GM21576 (cell line): ENCODE results near the gene KLHL34.

Source experiments
- ATAC-seq: cut with Tn5 transposase; IDR thresholded peaks from one replicate; pipeline ENCODE4 v1.9.1; 2021; ENCODE audit warnings: mild to moderate bottlenecking, moderate library complexity; ENCODE audit not compliant: unreplicated experiment

Gene KLHL34

GRCh38 chrX:21658152-21658737, at the start of gene KLHL34:
KLHL34 (minus strand) TSS chrX:21658330; CDS start chrX:21657788, 542 bp downstream.
- ATAC-seq = no peak

DNA sequence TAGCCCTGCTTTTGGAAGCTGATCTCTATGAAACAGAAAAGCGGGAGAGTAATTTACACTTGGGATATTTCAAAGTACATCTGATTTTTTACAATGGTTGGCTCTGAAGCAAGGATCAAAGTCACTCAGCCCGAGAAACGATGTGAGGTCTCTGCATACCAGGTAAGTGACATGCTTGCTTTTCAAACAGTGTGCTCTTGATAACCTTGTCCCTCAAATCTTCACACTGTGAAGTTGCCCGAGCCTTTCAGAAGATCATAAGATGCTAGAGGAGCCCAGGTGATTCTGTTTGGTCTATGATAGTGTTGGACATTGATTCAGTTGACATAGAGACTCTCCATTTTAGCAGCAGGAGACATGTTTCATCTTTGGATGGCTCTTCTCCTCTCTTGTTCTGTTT, 47.1 kb upstream of the KLHL34 start:
- ATAC-seq = no peak

DNA sequence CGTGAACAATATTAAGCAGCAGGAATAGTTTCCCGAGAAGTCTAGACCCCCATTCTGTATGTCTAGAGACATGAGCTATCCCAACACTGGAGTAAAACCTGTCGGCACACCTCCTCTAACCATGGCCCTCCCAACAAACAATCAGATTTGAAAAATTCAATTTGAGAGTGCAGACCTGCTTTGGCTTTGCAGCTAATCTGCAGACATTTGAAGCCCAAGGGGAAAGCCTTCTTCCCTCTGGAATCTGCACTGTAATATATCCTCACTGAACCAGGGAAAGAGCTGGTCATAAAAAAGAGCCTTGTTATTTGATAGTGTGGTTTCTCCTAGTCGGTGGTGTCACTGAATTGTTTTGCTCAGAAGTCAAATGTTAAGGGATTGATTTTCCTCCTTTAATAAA, 44.6 kb upstream of the KLHL34 start:
- no peak for ATAC-seq

DNA sequence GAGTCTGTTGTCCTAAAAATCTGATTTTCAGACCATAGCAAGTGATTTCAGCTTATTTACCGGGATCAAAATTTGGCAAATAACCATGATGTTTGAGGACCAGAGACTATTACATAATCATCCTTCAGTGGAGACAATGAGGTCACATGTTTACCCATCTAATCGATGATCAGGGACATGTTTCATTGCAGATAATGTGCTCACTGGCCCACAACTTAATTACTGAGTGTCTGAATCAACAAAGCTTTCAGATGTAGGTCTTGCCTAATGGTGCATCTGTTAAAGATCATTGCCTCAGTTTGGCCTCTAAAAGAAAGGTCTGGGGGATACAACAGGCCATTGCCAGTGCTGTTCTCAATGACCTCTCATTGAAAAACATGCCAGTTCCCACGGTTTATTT, 42.8 kb upstream of the KLHL34 start:
- ATAC-seq = no peak

DNA sequence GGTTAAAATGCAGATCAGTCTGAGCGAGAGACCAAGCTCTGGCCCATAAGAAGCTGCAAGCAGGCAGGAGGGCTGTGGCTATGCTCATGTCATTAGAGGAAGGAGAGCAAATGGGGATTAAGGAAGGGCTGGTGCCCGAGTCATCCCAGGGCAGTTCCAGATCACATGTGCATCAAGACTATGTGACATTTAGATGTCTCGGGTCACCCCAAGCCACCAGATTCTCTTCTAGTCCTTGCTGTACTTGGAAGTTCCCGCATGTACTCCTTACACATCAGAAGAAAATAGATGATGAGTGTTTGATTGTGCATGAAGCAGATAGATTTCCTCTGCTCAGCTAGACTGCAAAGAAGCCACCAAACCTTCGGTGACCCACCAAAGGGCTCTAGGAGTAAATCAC, 42.1 kb upstream of the KLHL34 start:
- ATAC-seq = no peak

DNA sequence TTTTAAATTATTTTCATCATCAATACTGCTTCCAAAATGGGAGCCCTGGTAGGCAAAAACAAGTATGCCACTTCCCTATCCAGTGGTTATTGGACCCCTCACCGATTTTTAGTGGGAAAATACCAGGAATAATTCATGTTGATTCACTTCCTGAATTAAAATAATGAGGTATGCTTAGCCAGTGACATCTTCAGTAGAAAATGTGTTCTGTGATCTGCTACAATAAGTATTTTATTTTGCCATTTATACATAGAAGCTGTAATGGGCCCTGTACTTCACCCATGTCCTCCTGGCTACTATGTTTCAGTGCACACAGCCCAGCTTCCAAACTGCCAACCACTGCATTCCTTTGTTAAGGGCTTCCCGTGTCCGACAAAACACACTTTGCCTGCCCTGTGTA, 41.0 kb upstream of the KLHL34 start:
- ATAC-seq = no peak

GRCh38 chrX:21698272-21698671, 40.1 kb upstream of the KLHL34 start:
- no peak for ATAC-seq

- ATAC-seq = no peak
Observed at GRCh38 chrX:21691512-21692018, 33.4 kb upstream of the KLHL34 start.

DNA sequence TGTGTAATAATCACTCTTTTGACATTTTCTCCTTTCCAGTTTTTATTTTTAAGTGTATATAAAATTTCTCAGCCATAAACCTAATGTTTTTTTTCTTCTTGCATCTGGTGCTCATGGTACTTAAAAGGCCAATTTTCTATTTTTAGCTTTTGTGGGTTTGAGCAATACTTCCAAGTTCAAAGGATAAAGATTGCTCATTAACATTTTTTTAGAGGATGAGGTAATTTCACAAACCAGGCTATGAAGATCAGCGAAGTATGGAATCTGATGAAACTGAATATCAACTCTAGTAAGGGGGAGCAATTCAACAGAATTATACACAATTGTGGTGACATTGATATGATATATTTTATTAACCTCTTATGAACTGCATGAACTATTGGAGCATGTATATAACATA, 25.8 kb upstream of the KLHL34 start:
- no peak for ATAC-seq

GRCh38 chrX:21678048-21678612, 20.0 kb upstream of the KLHL34 start:
- ATAC-seq = no peak

DNA sequence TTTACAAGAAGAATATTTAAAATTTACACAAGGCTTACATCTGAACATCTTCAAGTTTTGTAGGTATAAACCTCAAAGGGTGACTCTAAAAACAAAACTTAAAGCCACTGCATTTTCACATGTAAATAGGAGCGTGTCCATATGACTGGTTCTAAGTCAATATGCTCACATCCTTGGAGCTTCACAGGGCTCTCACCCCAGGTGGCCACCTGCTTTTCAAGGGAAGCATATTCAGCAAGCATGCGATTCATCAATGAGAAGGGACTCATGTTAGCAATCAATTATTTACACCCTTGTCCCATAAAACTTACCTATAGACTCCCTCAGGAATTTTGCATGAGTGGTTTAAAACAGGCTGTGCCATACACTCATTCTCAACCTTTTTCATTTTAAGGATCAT, 17.8 kb upstream of the KLHL34 start:
- ATAC-seq = no peak

- no peak for ATAC-seq
Observed at GRCh38 chrX:21674430-21675186, 16.5 kb upstream of the KLHL34 start.

GRCh38 chrX:21666679-21667078, 8.5 kb upstream of the KLHL34 start:
- no peak for ATAC-seq

DNA sequence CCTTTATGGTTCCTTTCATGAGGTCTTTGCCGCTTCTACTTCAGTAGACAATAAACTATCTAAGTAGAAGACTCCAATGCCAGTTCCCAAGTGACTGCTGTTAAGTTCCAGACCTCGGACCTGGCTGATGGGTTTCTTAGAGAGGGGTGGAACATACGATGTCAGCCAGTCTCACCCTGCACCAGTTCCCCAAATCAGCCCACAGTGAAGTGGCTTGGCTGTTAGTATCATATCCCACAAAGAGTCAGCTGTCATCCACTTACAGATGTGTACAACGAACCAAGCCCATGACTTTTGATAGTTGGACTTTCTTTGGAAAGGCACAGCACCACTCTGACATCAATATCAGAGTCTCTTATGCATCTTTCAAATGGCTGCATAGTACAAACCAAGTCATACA, 8.1 kb upstream of the KLHL34 start:
- ATAC-seq = no peak

DNA sequence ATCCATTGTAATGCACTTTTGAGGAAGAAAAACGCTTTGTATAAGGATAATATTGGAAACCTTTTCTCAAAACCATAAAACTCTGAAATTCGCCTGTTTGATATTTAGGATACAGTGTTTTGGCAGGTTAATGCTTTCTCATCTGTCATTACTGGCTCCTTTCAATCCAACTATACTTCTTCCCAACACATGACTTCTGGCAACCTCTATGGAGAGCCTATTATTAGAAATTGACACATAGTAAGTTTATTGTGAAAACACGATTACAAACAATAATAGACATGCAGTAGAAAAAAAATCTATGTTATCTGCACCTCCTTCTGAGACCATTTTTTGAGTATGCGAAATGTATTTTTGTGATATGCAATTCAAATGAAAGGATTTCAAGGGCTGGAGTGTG, 4.6 kb upstream of the KLHL34 start:
- no peak for ATAC-seq

- no peak for ATAC-seq
Observed at GRCh38 chrX:21661316-21661715, 3.2 kb upstream of the KLHL34 start.

GRCh38 chrX:21660156-21660555, 2.0 kb upstream of the KLHL34 start:
- ATAC-seq = no peak

- ATAC-seq = no peak
Observed at GRCh38 chrX:21659320-21659719, 1.2 kb upstream of the KLHL34 start.

- ATAC-seq = no peak
Observed at GRCh38 chrX:21658746-21659145, 616 bp upstream of the KLHL34 start.

GRCh38 chrX:21657318-21658151, 595 bp downstream of the KLHL34 start:
- ATAC-seq = no peak

DNA sequence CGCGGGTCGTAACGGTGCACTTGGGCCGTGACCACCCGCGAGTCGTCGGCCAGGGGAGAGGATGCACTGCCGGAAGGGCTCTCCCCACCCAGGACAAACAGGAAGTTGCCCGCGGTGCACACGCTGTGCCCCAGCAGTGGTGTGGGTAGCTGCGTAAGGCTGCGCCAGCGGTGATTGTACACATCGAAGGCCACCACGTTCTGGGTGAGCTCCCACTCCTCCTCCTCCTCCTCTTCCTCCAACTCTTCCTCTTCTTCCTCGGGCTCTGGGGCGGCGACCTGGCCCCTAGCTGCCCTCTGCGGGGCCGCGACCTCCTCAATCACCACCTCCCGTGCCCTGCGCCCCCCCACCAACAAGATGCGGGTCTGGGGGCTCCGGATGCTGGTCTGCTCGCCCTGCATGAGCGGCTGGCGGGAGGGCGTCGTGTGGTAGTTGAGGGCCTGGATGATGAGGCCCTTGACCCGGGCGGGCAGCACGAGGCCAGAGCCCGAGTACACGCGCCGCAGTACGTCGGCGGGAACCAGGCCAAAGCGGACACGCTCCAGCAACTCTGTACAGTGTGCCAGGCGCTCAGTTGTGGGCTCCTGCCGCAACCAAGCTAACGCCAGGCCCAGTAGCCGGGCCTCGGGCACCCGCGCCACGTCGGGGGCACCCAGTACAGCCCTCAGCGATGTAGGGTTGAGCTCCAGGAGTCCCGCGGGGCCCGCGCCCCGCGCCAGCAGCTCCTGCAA, 1.4 kb downstream of the KLHL34 start:
- no peak for ATAC-seq
